GM12878 (cell line): ENCODE measurements around the gene SLC50A1. TPM values are rescaled to one million over a fixed set of nuclear protein-coding genes. Genes with fewer than 3 reads are reported as not detected.

Source experiments
- ATAC-seq: fragments of 200-7000 bp; cut with Tn5 transposase; 3 replicates; pipeline ENCODE4 v1.9.1; 2020; ENCODE audit warnings: mild to moderate bottlenecking, moderate library complexity
- BruUV-seq: library from RNA; stranded (reverse); fragments of 400-500 nt; replicated peaks from 2 replicates; lab custom pipeline; 2021; lab: Mats Ljungman, UMichigan
- CTCF ChIA-PET: fragments of 300-600 bp; sonication (Branson Sonifier 250); formaldehyde crosslinking; extraction: SDS; loops from one replicate; lab custom pipeline; 2021; ENCODE audit warnings: inconsistent platforms; lab: Yijun Ruan, JAX
- POLR2A ChIA-PET: fragments of 350-600 bp; formaldehyde crosslinking; extraction: SDS; loops from one replicate; lab custom pipeline; 2021; ENCODE audit warnings: inconsistent platforms; lab: Charles Lee
- RAD21 ChIA-PET: fragments of 300-600 bp; sonication (Branson Sonifier 250); formaldehyde crosslinking; loops from one replicate; lab custom pipeline; 2023; ENCODE audit warnings: antibody characterized with exemption; ENCODE audit not compliant: unreplicated experiment; lab: Charles Lee
- SMC1A ChIA-PET: fragments of 300-600 bp; sonication (Branson Sonifier 250); formaldehyde crosslinking; loops from one replicate; lab custom pipeline; 2023; ENCODE audit not compliant: unreplicated experiment, uncharacterized antibody; lab: Charles Lee
- DNase-seq: peaks from one replicate; pipeline ENCODE4 v3.0.0-alpha.2; 2011; ENCODE audit warnings: low read depth, low spot score
- FAIRE-seq: peaks from 3 replicates; lab custom pipeline; 2011; peaks lifted over from hg19 to GRCh38; lab: Jason Lieb, UNC
- H2AFZ ChIP-seq: 2 replicates; pipeline ENCODE4 v1.6.0; 2011; ENCODE audit warnings: low read depth, low read length, control low read depth; ENCODE audit not compliant: control insufficient read depth
- H3K27ac ChIP-seq: 2 replicates; pipeline ENCODE4 v1.5.1; 2011; ENCODE audit warnings: control low read depth; ENCODE audit not compliant: control insufficient read depth, insufficient read depth
- H3K27me3 ChIP-seq, 2 experiments: replicated peaks in 1 of 2; 2 replicates each; pipeline versions ENCODE4 v1.6.0 to v1.6.1; 2011; ENCODE audit warnings: low read length in 1 of 2; ENCODE audit not compliant: control insufficient read depth in 2 of 2, insufficient read depth in 2 of 2
- H3K36me3 ChIP-seq, 2 experiments: 2 replicates each; pipeline ENCODE4 v1.5.1; 2011; ENCODE audit warnings: low read length in 1 of 2; ENCODE audit not compliant: control insufficient read depth in 2 of 2, insufficient read depth in 2 of 2
- H3K4me1 ChIP-seq: 2 replicates; pipeline ENCODE4 v1.6.1; 2011; ENCODE audit warnings: mild to moderate bottlenecking, low read length, moderate library complexity, mixed read lengths; ENCODE audit not compliant: control insufficient read depth, insufficient read depth
- H3K4me2 ChIP-seq: 2 replicates; pipeline ENCODE4 v1.6.0; 2011; ENCODE audit warnings: control low read depth; ENCODE audit not compliant: control insufficient read depth, insufficient read depth
- H3K4me3 ChIP-seq: fragments of 200-600 bp; sonication (generic); 2 replicates; pipeline ENCODE4 v1.5.1; 2016
- H3K79me2 ChIP-seq: 2 replicates; pipeline ENCODE4 v1.6.0; 2011; ENCODE audit warnings: low read length; ENCODE audit not compliant: control insufficient read depth, insufficient read depth
- H3K9ac ChIP-seq: 2 replicates; pipeline ENCODE4 v1.8.0; 2011; ENCODE audit warnings: low read length, control low read depth, mixed read lengths; ENCODE audit not compliant: control insufficient read depth, insufficient read depth
- H3K9me3 ChIP-seq: replicated peaks from 3 replicates; pipeline ENCODE4 v1.5.1; 2011; ENCODE audit warnings: mild to moderate bottlenecking, low read length; ENCODE audit not compliant: control insufficient read depth, insufficient read depth
- H4K20me1 ChIP-seq: 2 replicates; pipeline ENCODE4 v1.6.0; 2011; ENCODE audit not compliant: control insufficient read depth, insufficient read depth
- WGBS: methylation state at CpG from one replicate; pipeline ENCODE4 v1.1.6; 2016; ENCODE audit warnings: low lambda C conversion rate; ENCODE audit not compliant: insufficient replicate concordance, insufficient coverage; ENCODE audit errors: missing lambda C conversion rate; 5-methylcytosine and 5-hydroxymethylcytosine counted together
- in situ Hi-C: fragments of 300-500 bp; cut with MboI; formaldehyde crosslinking; loops from 9 replicates; pipeline ENCODE4 v1.14.3; 2018; ENCODE audit warnings: mixed read lengths
- intact Hi-C: fragments of 100-400 bp; cut with micrococcal nuclease; formaldehyde crosslinking; loops from one replicate; pipeline ENCODE4 v1.14.2; 2022; ENCODE audit not compliant: unreplicated experiment
- polyA plus RNA-seq, 11 experiments: library from polyadenylated mRNA; depleted of rRNA in 4 of 11; unstranded in 6 of 11; stranded (reverse) in 5 of 11; fragments of >200 nt; fragmentation: Nextera tagmentation in 4 of 11; fragmentation: Illumina TruSeq in 1 of 11; extraction: Ambion mirVana in 4 of 11; extraction: Trizol in 1 of 11; gene quantifications; 1 replicate in 1 of 11; 2 replicates in 10 of 11; pipeline versions ENCODE4 v1.2.1 to v1.2.3, GENCODE V29; 2011 to 2016; ENCODE audit warnings: inconsistent platforms in 2 of 11, missing spikeins in 2 of 11, low read depth in 1 of 11
- total RNA-seq, 4 experiments: library from RNA; depleted of rRNA in 3 of 4; stranded (reverse); fragments of >200 nt in 3 of 4; fragmentation: Illumina TruSeq in 1 of 4; extraction: Trizol in 1 of 4; gene quantifications; 2 replicates each; pipeline versions ENCODE4 v1.2.1 to v1.2.3, GENCODE V29; 2013 to 2021
- TF ChIP-seq, protein P1 (sequence below), 3 experiments: IDR thresholded peaks in 2 of 3; conservative IDR thresholded peaks in 1 of 3; 2 replicates each; pipeline ENCODE4 v1.5.1; 2011; ENCODE audit warnings: low read depth in 3 of 3, low read length in 3 of 3, mild to moderate bottlenecking in 3 of 3, control low read depth in 2 of 3, moderate library complexity in 2 of 3, inconsistent platforms in 1 of 3, mixed read lengths in 1 of 3; ENCODE audit not compliant: control insufficient read depth in 2 of 3, insufficient read depth in 1 of 3; ENCODE audit errors: extremely low read depth in 1 of 3
- TF ChIP-seq, protein P2 (sequence below): fragments of 450-650 bp; IDR thresholded peaks from 2 replicates; pipeline ENCODE4 v1.6.1; 2014; ENCODE audit warnings: mild to moderate bottlenecking
- TF ChIP-seq, protein P3 (sequence below): fragments of 450-650 bp; IDR thresholded peaks from 2 replicates; pipeline ENCODE4 v1.6.1; 2017; ENCODE audit warnings: mild to moderate bottlenecking

The SLC50A1 gene
- total and polyA plus RNA-seq, 10 of the 15 experiments (the other 5 are each of a cell fraction or from before 2014, with no cell fraction given) = 32.5 to 85.6 (median 54.0) TPM

DNA sequence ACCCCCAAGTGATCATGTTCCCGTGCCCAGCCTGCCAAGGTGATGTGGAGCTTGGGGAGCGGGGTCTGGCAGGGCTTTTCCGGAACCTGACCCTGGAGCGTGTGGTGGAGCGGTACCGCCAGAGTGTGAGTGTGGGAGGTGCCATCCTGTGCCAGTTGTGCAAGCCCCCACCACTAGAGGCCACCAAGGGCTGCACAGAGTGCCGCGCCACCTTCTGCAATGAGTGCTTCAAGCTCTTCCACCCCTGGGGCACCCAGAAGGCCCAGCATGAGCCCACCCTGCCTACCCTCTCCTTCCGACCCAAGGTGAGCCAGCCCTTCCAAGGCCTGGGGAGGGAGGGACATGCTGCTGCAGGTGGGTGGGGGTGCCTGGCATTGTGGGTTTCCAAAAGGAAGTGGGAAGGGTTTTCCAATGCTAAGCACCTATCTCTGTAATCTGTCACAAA lies 40.3 kb downstream of the SLC50A1 start:
- H2AFZ ChIP-seq = no peak overlapping the region
- H3K9me3 ChIP-seq = no peaks in the 10 kb centered on the region; the same call in 2 of the 3 replicates
- no peak overlapping the region for H3K27ac ChIP-seq
- RAD21 ChIA-PET = interaction anchor here (1.1 to 4.8 kb wide), 6 partner anchors 10 to 148 kb away, joined by 4 to 77 read pairs (median 6); partner anchors contain the start of gene THBS3
- peaks cover 26% of the 10 kb centered on the region for H3K4me1 ChIP-seq
- BruUV-seq = no TSS peak
- WGBS = 50% methylated on average over 9 of the region's 9 CpGs
- H4K20me1 ChIP-seq = no peaks in the 10 kb centered on the region
- ATAC-seq = no peak
- no peak overlapping the region for H3K4me3 ChIP-seq
- H3K27me3 ChIP-seq = no peaks in the 10 kb centered on the region
- CTCF ChIA-PET = interaction anchor here (1.1 to 9.7 kb wide), 7 partner anchors 9 to 91 kb away, joined by 4 to 244 read pairs (median 10); no protein-coding TSS in a partner anchor
- SMC1A ChIA-PET = interaction anchor here (0.9 to 4.7 kb wide), 4 partner anchors 9 to 51 kb away, joined by 3 to 46 read pairs (median 6); no protein-coding TSS in a partner anchor
- intact Hi-C loops = loop anchor here (1.0 kb wide), 1 partner anchor 50 kb away; no protein-coding TSS in a partner anchor
- no peaks in the 10 kb centered on the region for H3K36me3 ChIP-seq
- TF ChIP-seq, protein P1, sequence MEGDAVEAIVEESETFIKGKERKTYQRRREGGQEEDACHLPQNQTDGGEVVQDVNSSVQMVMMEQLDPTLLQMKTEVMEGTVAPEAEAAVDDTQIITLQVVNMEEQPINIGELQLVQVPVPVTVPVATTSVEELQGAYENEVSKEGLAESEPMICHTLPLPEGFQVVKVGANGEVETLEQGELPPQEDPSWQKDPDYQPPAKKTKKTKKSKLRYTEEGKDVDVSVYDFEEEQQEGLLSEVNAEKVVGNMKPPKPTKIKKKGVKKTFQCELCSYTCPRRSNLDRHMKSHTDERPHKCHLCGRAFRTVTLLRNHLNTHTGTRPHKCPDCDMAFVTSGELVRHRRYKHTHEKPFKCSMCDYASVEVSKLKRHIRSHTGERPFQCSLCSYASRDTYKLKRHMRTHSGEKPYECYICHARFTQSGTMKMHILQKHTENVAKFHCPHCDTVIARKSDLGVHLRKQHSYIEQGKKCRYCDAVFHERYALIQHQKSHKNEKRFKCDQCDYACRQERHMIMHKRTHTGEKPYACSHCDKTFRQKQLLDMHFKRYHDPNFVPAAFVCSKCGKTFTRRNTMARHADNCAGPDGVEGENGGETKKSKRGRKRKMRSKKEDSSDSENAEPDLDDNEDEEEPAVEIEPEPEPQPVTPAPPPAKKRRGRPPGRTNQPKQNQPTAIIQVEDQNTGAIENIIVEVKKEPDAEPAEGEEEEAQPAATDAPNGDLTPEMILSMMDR (IDR thresholded peaks at IDR 0.05 in 2 of 3, conservative IDR thresholded peaks at IDR 0.05 in 1 of 3; ENCODE audit: control insufficient read depth in 2 of 3, extremely low read depth in 1 of 3, insufficient read depth in 1 of 3, low read depth in 3 of 3, low read length in 3 of 3) = peak in 2 of 3 experiments; percentile 6 to 21; a peak in 1 of 6 replicates
- TF ChIP-seq, protein P2, sequence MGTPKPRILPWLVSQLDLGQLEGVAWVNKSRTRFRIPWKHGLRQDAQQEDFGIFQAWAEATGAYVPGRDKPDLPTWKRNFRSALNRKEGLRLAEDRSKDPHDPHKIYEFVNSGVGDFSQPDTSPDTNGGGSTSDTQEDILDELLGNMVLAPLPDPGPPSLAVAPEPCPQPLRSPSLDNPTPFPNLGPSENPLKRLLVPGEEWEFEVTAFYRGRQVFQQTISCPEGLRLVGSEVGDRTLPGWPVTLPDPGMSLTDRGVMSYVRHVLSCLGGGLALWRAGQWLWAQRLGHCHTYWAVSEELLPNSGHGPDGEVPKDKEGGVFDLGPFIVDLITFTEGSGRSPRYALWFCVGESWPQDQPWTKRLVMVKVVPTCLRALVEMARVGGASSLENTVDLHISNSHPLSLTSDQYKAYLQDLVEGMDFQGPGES = no peak
- TF ChIP-seq, protein P3, sequence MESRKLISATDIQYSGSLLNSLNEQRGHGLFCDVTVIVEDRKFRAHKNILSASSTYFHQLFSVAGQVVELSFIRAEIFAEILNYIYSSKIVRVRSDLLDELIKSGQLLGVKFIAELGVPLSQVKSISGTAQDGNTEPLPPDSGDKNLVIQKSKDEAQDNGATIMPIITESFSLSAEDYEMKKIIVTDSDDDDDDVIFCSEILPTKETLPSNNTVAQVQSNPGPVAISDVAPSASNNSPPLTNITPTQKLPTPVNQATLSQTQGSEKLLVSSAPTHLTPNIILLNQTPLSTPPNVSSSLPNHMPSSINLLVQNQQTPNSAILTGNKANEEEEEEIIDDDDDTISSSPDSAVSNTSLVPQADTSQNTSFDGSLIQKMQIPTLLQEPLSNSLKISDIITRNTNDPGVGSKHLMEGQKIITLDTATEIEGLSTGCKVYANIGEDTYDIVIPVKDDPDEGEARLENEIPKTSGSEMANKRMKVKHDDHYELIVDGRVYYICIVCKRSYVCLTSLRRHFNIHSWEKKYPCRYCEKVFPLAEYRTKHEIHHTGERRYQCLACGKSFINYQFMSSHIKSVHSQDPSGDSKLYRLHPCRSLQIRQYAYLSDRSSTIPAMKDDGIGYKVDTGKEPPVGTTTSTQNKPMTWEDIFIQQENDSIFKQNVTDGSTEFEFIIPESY = 0 out of 2 replicates have a peak, but pooled peaks have one; percentile 43
- no peak for FAIRE-seq
- POLR2A ChIA-PET = interaction anchor here (0.6 to 7.4 kb wide), 4 partner anchors 17 to 191 kb away, joined by 3 to 77 read pairs (median 18); no protein-coding TSS in a partner anchor
- DNase-seq = no peak
- in situ Hi-C loops = no loop called here
- H3K79me2 ChIP-seq = peaks cover 12% of the 10 kb centered on the region
- H3K9ac ChIP-seq = no peak overlapping the region
- no peak overlapping the region for H3K4me2 ChIP-seq
